ENCODE measurements around the gene MST1. TPM values are rescaled to one million over a fixed set of nuclear protein-coding genes. Genes with fewer than 3 reads are reported as not detected.

MST1 gene
- total RNA-seq, 1 experiment from 2014 or later: 13.8 TPM

- Mint-ChIP-seq H3K4me3 (no peak overlapping the region), H3K36me3 (peaks cover 26% of the 10 kb centered on the region), H3K27me3 (ENCODE audit: low read depth) (no peaks in the 10 kb centered on the region), H3K27ac (no peak overlapping the region), H3K9me3 (no peaks in the 10 kb centered on the region), H3K4me1 (peaks cover 8% of the 10 kb centered on the region)
- DNase-seq (ENCODE audit: low spot score) (no peak), ATAC-seq (no peak)
- TF ChIP-seq ATF2 (CRISPR knock-in tag; IDR thresholded peaks at IDR 0.05; ENCODE audit: borderline replicate concordance, low read depth) (no peak), ARID4B (CRISPR knock-in tag; IDR thresholded peaks at IDR 0.05; ENCODE audit: borderline replicate concordance) (no peak), E2F4 (CRISPR knock-in tag; IDR thresholded peaks at IDR 0.05; ENCODE audit: borderline replicate concordance, low read depth) (no peak), SP1 (CRISPR knock-in tag; conservative IDR thresholded peaks at IDR 0.05) (no peak), GTF2I (CRISPR knock-in tag; conservative IDR thresholded peaks at IDR 0.05) (no peak), PRRX2 (CRISPR knock-in tag; IDR thresholded peaks at IDR 0.05) (no peak), ERG (CRISPR knock-in tag; IDR thresholded peaks at IDR 0.05) (no peak), HMGXB4 (CRISPR knock-in tag; IDR thresholded peaks at IDR 0.05) (no peak), USF1 (CRISPR knock-in tag; IDR thresholded peaks at IDR 0.05) (no peak), AR (CRISPR knock-in tag; IDR thresholded peaks at IDR 0.05) (no peak), TEAD4 (CRISPR knock-in tag; IDR thresholded peaks at IDR 0.05) (no peak), NR2C2 (CRISPR knock-in tag; IDR thresholded peaks at IDR 0.05) (no peak), FOXP1 (CRISPR knock-in tag; IDR thresholded peaks at IDR 0.05; ENCODE audit: borderline replicate concordance) (no peak), JUN (CRISPR knock-in tag; IDR thresholded peaks at IDR 0.05) (no peak), RELA (CRISPR knock-in tag; IDR thresholded peaks at IDR 0.05; ENCODE audit: borderline replicate concordance) (no peak), CREM (CRISPR knock-in tag; IDR thresholded peaks at IDR 0.05) (no peak), PREB (CRISPR knock-in tag; IDR thresholded peaks at IDR 0.05; ENCODE audit: borderline replicate concordance) (no peak)
- POLR2A ChIA-PET: no interaction called here
- CTCF ChIA-PET: interaction anchor here (1.2 kb wide), 1 partner anchor 18 kb away, joined by 4 read pairs; no protein-coding TSS in a partner anchor
These were observed 6.1 kb downstream of the MST1 start for GRCh38 chr3:49683162-49683561.

Measured in WTC11 (cell line).